HG02970 (cell line): ENCODE data around the gene DUSP16.
"Not testable (repeated sequence)": the region's sequence is repeated elsewhere in the genome, so short reads cannot be mapped to it uniquely, and the experiment has no call there.

Source experiments
- ATAC-seq: cut with Tn5 transposase; IDR thresholded peaks from one replicate; pipeline ENCODE4 v1.9.1; 2021; ENCODE audit warnings: mild to moderate bottlenecking, moderate library complexity, moderate number of reproducible peaks; ENCODE audit not compliant: unreplicated experiment, low FRiP score

DUSP16 gene

DNA sequence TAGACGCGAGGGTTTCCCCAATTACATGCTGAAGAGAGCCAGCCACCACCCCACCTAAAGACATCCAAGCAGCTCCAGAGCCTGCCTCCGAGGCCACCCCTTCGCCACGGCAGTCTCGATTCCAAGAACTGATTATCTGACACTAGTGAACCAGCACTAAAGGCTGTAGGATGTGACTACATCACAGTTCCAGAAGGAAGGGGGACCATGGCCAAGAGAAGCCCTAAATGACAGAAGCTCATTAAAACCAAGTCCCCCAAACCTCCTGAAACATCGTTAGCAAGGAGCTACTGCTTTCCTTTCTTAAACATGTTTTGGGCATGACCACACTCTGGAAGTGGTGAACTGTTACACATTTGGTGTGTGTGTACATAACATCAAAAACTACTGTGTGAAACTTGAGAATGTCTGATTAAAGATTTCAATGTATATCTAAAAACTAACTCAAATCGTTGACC lies 88.2 kb downstream of the DUSP16 start:
- no peak for ATAC-seq

DNA sequence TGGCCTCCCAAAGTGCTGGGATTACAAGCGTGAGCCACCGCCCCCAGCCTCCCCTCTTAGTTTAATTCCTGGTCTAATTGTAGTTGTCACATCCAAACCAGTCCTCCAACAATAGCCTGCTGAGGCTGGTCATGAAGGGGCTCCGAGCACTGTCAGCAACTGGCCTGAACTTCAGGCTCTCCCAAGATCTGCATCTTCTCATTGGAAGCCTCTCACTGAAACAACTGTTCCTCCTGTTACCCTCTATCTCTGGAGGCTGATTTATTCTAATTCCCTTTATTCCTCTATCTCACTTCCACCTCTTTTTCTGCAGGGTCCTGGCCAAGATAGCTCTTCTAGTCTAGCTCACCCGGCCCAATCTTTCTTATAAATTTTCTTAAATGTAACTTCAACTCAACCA lies 89.4 kb downstream of the DUSP16 start:
- ATAC-seq: no peak

DNA sequence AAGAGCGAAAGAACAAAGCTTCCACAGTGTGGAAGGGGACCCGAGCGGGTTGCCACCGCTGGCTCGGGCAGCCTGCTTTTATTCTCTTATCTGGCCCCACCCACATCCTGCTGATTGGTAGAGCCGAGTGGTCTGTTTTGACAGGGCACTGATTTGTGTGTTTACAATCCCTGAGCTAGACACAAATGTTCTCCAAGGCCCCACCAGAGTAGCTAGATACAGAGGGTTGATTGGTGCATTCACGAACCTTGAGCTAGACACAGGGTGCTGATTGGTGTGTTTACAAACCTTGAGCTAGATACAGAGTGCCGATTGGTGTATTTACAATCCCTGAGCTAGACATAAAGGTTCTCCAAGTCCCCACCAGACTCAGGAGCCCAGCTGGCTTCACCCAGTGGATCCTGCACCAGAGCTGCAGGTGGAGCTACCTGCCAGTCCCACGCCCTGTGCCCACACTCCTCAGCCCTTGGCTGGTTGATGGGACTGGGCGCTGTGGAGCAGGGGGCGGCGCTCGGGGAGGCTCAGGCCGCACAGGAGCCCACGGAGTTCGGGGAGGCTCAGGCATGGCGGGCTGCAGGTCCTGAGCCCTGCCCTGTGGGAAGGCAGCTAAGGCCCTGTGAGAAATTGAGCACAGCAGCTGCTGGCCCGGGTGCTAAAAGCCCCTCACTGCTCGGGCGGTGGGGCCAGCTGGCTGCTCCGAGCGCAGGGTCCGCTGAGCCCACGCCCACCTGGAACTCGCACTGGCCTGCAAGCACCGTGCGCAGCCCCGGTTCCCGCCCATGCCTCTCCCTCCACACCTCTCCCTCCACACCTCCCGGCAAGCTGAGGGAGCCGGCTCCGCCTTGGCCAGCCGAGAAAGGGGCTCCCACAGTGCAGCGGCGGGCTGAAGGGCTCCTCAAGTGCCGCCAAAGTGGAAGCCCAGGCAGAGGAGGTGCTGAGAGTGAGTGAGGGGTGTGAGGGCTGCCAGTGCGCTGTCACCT lies 90.4 kb downstream of the DUSP16 start:
- not testable (repeated sequence) for ATAC-seq

DNA sequence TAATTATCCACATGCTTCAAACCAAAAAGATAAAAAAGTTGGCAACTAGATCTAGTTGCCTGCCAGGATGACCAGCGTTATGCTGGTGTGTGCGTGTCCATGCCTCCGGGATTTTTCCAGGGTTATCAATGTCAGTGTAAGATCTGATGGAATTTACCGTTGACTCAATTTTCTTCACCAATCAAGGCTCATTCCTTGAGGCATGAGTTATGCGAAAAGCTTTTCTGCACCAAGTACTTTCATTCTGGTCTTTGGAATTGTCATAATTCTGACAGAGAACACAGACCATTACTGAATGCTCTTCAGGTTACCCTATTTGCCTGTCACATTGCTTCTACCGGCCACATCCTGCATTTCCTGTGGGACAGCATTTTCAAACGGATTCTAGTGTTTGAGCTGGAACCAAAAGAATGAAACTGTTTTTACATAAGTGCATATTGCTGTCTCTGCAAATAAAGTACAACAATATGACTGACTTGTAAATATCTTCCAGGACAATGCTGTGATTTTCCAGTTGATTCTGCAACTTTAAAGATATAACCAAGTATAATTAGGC lies 91.8 kb downstream of the DUSP16 start:
- no peak for ATAC-seq

DNA sequence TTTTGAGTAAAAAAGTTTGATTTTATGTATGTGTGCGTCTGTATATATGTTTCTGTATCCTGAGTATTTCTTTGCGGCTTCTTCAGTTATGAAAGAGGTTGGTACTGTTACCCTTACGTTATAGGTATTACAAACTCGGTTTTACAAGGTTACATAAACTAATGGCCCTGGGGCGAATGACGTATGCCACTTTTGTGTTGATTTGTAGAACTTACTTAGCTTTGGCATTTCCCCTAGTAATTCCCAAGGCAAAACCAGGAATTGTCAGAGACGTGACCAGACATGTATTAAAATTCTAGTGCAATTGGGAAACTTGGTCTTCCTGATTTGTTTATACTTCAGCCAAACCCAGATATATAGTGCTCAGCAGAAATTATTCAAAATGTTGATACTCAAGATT lies 93.3 kb downstream of the DUSP16 start:
- no peak for ATAC-seq

DNA sequence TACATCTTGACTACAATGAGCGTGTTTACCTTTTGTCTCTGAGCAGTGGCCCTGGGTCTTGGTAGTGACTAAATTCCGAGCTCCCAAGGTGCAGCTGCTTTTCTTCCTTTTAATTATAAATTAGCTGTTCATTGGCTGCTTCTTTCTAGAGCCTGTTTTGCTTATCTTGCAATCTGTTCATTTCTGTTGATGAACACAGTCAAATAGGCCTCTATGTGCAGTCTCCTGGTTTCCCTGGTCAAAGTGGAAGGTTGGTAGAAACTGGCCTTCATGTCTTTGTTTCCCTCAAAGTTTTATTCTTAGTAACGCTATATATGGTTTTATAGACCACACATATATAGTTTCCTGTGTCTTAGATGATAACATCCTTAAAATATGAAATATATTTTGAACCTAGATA lies 94.1 kb downstream of the DUSP16 start:
- ATAC-seq: no peak

DNA sequence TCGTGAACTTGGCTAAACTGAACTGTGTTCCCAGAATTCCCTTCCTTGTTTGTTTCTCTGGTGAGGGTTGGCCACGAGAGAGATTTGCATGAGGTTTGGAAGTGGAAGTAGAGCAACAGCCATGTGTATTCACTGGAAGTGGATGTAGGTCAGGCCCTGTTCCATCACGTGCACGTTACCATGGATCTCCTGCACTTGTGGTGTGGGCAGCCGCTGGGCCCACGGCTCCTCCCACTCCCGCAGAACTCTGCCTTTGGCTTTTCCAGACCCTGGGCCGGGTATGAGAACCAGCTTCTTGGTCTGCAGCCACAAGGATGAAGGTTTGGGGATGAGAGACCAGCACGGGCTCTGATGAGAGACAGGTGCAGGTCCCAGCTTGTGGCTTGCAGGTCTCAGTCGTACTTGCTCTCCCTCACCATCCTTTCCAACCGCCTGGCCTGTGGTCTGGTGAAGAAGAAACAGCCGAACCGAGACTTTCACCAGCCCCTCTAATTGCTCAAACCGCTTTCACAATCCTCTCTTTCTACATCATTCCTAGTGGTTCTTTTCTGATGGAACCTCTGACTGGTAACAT lies 94.9 kb downstream of the DUSP16 start:
- ATAC-seq: no peak

DNA sequence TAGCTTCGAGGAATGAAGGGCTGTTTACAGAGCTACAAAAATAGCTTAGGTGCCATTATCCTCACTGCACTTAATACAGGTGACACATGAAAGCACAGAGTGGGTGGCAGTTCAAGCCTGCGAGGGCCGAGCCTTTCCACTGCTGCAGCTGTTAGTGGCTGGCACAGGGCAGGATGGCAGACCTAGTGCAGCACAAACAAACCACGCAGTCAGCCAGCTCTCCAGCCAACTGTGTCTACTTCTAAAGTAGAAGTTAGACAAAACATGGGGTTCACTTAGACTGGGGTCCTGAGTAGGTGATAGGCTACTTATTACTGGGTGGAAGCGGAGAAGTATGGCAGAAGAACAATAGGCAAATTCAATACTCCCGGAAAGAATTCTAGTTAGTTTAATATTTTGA lies 95.4 kb downstream of the DUSP16 start:
- ATAC-seq: no peak

DNA sequence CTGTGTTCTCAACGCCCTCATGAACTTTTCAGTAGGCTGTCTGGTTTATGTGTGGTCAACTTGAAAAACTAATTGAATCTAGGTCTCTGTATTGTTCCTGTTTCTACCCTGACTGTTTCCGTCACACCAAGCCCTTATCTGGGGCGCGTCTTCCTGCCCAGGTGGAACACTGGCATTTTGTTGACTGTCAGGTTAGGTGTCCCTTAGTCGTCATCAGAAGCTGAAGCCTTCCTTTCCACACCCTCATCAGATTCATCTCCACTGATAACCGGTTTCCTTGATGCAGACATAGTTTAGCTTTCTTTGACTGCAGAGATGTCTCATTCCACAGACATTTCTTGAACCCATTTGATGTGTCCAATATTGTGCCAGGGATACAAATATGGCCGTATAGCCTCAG lies 96.5 kb downstream of the DUSP16 start:
- ATAC-seq: no peak

DNA sequence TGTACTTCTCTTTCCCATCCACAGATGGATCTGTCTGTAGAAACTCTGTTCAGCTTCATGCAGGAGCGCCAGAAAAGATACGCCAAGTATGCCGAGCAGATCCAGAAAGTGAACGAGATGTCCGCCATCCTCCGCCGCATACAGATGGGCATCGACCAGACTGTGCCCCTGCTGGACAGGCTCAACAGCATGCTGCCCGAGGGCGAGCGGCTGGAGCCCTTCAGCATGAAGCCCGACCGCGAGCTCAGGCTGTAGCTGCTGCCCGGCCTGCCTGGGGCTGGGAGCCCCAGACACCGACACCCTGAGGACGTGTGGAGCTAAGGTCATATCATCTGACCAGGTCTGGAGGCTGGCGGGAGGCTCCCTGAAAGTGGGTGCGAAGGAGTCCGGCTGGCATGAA lies 97.1 kb downstream of the DUSP16 start:
- ATAC-seq: no peak

DNA sequence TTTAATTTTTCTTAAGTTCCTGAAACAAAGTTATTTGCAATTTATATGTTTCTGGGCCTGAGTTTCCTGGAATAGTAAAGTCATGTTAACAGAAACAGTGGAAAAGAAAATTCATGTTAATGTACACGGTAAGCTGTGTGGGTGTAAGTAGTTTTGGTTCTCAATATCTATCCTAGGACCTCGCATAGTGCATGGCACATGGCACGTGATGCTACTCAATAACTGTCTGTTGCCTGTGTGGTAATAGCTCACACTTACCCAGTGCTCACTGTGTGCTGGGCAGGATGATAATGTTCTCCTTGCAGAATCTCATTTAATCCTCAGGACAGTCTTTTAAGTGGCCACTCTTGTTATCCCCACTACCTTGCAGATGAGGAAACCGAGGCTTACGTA lies 100.7 kb downstream of the DUSP16 start:
- no peak for ATAC-seq

DNA sequence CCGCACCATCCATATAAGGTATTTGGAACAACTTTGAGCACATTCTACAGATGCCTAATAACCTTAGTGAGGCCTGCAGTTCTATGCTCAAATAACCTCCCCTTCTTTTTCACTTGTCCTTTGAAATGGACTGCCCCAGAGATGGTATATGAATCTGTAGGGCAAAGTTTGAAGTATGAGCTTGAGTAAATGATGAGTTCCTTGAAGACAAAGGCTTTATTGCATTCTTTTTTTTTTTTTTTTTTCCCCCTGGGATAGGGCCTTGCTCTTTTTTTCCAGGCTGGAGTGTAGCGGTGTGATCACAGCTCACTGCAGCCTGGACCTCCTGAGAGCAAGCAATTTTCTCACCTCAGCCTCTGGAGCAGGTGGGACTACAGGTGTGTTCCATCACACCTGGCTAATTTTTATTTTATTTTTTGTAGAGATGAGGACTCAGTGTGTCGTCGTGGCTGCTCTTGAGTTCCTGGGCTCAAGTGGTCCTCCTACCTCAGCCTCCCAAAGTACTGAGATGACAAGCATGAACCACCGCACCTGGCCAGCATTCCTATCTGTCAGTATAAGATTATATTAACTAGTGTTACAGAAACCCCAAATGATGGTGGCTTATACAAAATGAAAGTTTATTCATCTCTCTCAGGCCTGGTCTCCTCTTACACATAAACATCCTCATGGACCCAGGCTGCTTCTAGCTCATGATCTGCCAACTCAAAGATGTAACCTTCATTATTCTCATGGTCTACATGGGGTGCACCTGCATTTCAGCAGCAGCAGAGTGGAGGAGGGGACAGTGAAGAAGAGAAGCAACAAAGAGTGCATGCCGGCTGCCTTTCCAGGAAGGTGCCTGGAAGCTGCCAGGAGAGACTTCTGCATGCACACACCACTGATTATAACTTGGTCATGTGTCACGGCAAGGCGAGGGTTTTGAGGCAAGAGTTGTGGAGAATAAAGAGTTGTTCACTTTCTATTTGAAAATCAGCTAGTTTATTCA lies 101.4 kb downstream of the DUSP16 start:
- ATAC-seq: no peak

DNA sequence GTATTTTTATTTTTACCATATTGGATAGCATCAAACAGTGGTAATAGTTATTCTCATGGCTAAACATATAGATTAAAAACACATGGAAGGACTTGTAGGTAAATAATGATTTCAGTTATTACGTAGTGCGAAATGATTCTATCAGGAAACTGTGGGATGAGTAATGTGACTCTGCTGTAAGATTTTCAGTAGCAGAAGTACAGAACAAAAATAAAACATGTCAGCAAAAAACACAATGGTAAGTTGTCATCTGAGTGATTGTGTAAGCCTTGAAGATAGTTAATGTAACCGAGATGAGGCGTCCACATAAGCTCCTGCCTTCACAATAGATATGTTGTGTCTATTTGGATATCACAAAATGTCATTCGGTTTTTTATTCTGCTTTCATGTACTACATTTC lies 106.0 kb downstream of the DUSP16 start:
- ATAC-seq: no peak

DNA sequence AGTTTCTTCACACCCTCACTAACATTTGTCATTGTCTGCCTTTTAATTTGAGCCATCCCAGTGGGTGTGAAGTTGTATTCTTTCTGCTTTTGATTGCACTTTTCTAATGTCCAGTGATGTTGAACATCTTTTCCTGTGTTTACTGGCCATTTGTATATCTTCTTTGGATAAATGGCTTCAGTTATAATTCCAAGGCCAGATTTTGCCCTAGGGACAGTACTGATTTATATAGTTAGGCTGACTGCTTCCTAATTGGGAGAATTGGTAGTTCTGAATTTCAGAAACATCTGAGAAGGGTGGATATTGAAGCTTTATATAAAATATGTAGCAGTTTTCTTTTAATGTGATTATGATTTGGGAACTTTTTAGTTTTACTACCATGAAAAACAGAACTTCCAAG lies 108.3 kb downstream of the DUSP16 start:
- ATAC-seq: no peak

DNA sequence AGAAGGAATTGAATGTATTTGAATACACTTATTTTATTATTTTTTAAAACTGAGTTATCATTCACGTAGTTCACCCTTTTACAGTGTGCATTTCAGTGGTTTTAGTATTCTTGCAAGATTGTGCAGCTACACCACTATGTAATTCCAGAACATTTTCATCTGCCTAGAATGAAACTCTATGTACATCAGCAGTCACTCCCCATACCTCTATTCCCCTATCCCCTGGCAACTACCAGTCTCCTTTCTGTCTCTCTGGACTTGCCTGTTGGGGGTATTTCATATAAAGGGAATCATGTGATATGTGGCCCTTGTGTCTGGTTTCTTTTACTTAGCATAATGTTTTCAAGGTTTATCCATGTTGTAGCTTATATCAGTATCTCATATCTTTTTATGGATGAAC lies 109.0 kb downstream of the DUSP16 start:
- ATAC-seq: no peak

DNA sequence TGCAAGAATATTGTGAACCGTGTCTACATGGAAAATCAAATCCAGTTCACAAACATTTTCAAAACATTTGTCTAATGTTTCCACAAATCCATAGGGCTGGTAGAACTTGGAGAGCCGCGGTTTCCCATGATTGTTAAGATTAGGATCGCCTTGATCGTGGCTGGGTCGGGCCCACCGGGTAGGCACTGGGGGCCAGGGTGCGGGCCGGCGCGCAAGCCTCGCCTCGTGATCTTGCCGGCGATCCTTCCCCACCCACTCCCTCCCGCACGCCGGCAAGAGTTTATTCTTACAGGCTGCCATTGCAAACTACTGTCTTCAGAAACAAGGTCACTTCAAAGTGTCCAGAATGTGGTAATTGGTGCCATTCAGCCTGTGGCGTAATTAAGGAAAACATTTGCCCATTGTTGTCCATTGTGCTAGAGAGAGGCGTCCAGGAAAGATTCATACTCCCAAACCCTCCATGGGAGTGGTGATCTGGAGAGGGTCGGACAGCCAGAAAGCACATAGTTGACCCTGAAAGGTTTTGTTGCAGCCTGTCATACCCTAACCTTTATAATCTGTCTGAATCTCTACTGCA lies 110.2 kb downstream of the DUSP16 start:
- ATAC-seq: no peak

DNA sequence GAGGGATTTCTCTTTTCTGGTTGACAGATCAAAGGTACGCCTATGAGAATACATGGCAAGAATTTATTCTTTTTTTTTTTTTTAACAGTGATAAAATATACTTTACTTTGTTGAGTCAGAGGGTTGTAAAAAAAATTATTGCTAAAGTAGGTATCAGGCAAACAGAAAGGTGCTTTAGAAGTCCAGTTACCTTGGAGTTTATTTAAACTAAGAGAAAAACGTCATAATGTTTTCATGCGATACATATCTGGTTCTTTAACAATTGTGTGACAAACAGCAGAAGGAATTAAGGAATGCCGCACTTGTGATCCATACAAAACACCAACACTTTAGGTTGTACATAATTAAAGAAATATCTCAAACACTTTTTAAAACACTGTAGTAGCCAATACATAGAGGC lies 111.6 kb downstream of the DUSP16 start:
- ATAC-seq: no peak

DNA sequence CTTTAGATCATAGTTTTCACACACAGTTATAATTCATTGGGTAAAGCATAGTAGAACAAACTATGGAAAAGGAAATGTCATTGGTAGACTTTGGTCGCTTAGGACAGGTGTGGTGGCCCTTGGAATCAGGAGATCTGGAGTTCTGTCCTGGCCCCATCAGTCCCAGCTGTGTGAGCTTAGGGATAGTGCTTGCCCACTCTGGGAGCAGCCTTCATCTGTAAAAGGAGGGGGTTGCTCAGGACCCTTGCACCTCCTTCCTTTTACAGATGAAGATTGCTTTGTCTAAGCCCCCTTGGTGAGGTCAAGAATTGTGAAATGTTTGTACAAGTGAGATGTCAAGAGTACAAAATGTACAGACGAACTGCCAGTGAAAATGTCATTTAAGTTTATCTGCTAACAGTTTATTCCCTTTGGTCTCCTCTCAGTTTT lies 112.6 kb downstream of the DUSP16 start:
- ATAC-seq: no peak

DNA sequence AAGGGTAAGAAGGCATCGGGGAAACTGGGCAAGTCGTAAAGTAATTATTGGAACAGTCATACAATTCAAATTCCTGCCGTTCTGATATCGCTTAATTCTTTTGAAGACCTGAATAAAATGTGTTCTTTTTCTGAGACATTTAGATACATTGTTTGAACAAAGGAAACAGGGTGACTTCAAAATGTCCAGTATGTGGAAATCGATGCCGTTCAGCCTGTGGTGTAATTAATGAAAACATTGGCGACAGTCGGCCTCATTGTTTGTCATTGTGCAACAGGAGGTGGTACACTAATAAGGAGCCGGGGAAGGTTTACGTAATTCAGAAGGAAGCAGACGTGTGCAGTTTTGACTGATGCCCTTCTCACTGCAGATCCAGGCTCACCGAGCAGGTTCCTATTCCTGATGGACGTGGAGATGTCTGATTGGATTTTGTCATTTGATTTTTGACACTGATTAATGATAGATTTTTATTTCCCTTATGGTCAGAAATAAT lies 113.1 kb downstream of the DUSP16 start:
- ATAC-seq: no peak

DNA sequence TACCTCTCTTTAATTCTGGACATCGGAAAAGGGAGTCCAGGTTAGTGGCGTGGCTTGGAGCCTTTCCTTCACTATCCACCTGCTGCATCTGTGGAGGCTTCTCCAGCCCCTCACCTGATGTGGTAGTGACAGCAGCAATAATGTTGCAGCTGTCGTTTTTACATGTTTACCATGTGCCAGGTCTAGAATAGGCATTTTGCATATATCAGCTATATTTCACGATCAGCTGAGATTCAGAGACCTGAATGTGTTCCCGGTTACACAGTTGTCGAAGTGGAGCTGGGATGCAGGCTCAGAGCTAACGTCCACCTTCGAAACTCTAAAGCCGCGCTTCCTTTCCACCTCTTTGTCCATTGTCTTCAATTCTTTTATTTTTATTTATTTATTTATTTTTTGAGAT lies 114.8 kb downstream of the DUSP16 start:
- ATAC-seq: no peak
